ENCODE measurements around the gene CSNK1A1. TPM values are rescaled to one million over a fixed set of nuclear protein-coding genes. Genes with fewer than 3 reads are reported as not detected.

Gene CSNK1A1
- total RNA-seq: 190 TPM in 2 replicates

GRCh38 chr5:149551227-149552037, at the start of gene CSNK1A1:
TSS of gene CSNK1A1 (minus strand) at chr5:149551439. CDS start at chr5:149550964, 475 bp downstream.

GRCh38 chr5:149581192-149581861, 30.1 kb upstream of the CSNK1A1 start, which contains the start of gene ARHGEF37:
TSS of gene ARHGEF37 (plus strand) at chr5:149581498. CDS start at chr5:149597770, 16,272 bp downstream.

Other genes starting within 250 kb of the CSNK1A1 start
- gene GRPEL2, start 205.9 kb downstream of the CSNK1A1 start, total RNA-seq: 8.4 and 12.9 TPM in 2 replicates
- 8.6 and 19.0 TPM in 2 replicates for gene PCYOX1L, start 193.4 kb downstream of the CSNK1A1 start, total RNA-seq
- 0.38 and 2.0 TPM in 2 replicates for gene IL17B, start 172.1 kb downstream of the CSNK1A1 start, total RNA-seq
- 1.3 and 2.4 TPM in 2 replicates for gene ARHGEF37, start 30.1 kb upstream of the CSNK1A1 start, total RNA-seq
- gene PPARGC1B, start 178.9 kb upstream of the CSNK1A1 start, total RNA-seq: 0.76 and 1.5 TPM in 2 replicates